ENCODE results near the gene DERA.
"Not testable (repeated sequence)": the region's sequence is repeated elsewhere in the genome, so short reads cannot be mapped to it uniquely, and the experiment has no call there.

- TF ChIP-seq CTCF, POLR2A (IDR thresholded peaks at IDR 0.05): not testable (repeated sequence)
These were observed 102.6 kb downstream of the DERA start for GRCh38 chr12:16013722-16014121.
